ENCODE data around the gene SEC14L3. TPM values are rescaled to one million over a fixed set of nuclear protein-coding genes. Genes with fewer than 3 reads are reported as not detected.

Gene SEC14L3
- total RNA-seq, 2 donors from 2014 or later: not detected

Other genes starting within 250 kb of the SEC14L3 start
- gene LIF, start 225.3 kb downstream of the SEC14L3 start, total RNA-seq: 10 to 100 TPM; 67.9 to 71.3 TPM
- 10 to 100 TPM; 20.9 to 21.9 TPM for gene OSM, start 205.2 kb downstream of the SEC14L3 start, total RNA-seq
- gene CASTOR1, start 182.5 kb downstream of the SEC14L3 start, total RNA-seq: 1 to 10 TPM; 6.2 to 7.4 TPM
- 10 to 100 TPM; 25.6 to 30.0 TPM for gene TBC1D10A, start 145.1 kb downstream of the SEC14L3 start, total RNA-seq
- 100 to 1,000 TPM; 298 to 325 TPM for gene SF3A1, start 115.1 kb downstream of the SEC14L3 start, total RNA-seq
- gene CCDC157, start 115.0 kb downstream of the SEC14L3 start, total RNA-seq: 1 to 10 TPM; 3.2 to 3.7 TPM
- 10 to 100 TPM in 1 of 2 donors, 1 to 10 TPM in 1; 8.4 to 12.4 TPM for gene RNF215, start 84.6 kb downstream of the SEC14L3 start, total RNA-seq
- gene SEC14L2, start 75.0 kb downstream of the SEC14L3 start, total RNA-seq: 10 to 100 TPM; 15.3 to 19.0 TPM
- gene MTFP1, start 46.2 kb downstream of the SEC14L3 start, total RNA-seq: 10 to 100 TPM; 50.6 to 61.1 TPM
- gene SEC14L4, start 33.7 kb upstream of the SEC14L3 start, total RNA-seq: not detected
- not detected for gene SEC14L6, start 74.7 kb upstream of the SEC14L3 start, total RNA-seq
- 1 to 10 TPM; 1.1 to 1.7 TPM for gene GAL3ST1, start 102.6 kb upstream of the SEC14L3 start, total RNA-seq
- gene PES1, start 119.9 kb upstream of the SEC14L3 start, total RNA-seq: 10 to 100 TPM; 75.7 to 90.4 TPM
- 1 to 10 TPM in 1 of 2 donors, under 1 TPM in 1; 0.44 to 1.3 TPM for gene TCN2, start 135.2 kb upstream of the SEC14L3 start, total RNA-seq
- 1 to 10 TPM; 6.6 to 8.8 TPM for gene SLC35E4, start 163.8 kb upstream of the SEC14L3 start, total RNA-seq
- 10 to 100 TPM in 1 of 2 donors, 1 to 10 TPM in 1; 9.7 to 14.3 TPM for gene DUSP18, start 195.9 kb upstream of the SEC14L3 start, total RNA-seq
- gene OSBP2, start 222.9 kb upstream of the SEC14L3 start, total RNA-seq: 10 to 100 TPM in 1 of 2 donors, 1 to 10 TPM in 1; 7.2 to 11.9 TPM

All from activated T-cell treated with anti-CD3 and anti-CD28 coated beads, Interleukin-2, amount 50 U/mL, for 72 hours (primary cell).